HG03280 (cell line): ENCODE results near the gene DHCR7.

Experiments
- ATAC-seq: cut with Tn5 transposase; IDR thresholded peaks from one replicate; pipeline ENCODE4 v1.9.1; 2021; ENCODE audit warnings: mild to moderate bottlenecking, moderate library complexity; ENCODE audit not compliant: unreplicated experiment

DHCR7 gene

DNA sequence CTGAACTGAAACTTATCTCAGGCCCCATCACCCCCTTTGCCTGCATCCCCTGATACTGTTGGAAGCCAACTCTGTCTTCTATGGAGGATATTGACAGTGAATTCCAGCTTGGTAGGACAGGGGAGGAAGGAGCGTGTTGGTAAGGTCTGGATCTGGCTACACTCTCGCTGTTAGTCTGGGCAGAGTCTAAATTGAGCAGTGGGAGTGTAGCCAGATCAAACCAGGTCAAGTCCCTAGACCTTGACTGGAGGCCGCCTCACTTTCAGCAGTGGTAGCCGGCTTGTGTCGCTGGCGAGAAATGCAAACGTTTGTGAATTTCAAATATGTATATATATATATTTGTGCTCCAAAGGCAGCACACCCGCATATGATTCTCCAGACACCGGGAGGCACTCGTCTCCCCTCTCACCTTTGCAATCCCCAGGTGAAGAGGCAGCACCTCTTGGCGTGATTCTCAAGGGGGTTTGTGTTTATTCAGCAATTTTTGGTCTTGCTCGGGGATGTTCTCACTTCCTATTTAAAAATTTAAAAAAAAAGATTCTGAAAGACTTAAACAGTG is 26.7 kb downstream of the DHCR7 start:
- no peak for ATAC-seq

DNA sequence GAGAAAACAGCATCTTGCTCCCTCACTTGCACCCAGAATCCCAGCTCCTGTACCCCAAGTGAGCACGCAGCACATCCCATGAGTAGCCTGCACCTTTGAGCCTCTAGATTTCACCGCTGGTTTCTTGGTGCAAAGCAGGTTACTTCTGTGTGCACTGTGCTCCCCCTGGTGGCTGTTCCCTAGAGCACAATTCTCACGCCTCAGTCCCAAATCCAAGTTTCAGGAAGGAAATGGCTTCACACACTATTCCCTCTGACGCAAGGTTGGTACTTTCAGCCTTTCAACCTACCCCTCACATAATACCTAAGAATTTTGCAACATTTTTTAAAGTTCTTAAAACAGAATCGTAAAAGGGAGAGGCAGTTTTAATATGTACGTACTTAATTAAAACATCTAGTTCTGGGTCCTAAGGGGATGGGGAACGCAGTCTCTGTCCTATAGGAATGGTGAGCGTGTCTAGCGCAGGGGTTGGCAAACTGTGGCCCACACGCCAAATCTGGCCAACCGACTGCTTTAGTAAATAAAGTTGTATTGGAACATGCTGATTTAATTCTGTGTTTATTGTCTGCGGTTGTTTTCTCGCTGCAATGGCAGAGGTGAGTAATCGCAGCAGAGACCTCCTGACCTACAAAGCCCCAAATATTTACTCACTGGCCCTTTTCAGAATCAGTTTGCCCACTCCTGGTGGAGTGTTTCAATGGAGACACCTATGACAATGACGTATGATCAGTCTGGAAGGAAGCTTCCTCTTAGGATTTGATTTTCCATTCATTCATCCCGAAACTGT is 27.5 kb downstream of the DHCR7 start:
- ATAC-seq: no peak

DNA sequence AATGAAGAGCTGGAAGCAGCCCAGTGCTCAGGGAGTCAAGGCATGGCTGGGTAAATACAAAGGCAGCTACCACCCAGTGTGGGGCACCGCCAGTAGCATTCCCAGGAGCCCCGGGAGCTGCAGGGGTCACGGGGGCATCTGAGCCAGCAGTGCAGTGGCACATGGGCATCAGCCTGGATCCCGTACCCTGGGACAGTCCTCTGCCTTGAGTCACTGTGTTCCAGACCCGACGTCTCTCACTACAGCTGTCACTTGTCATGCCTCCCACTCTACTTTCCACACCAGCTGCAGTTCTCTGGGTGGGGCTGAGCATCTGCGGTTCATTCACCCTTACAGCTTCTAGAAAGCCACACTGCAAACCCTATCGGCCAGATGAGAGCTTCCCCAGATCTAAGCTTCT is 29.6 kb downstream of the DHCR7 start:
- ATAC-seq: peak; percentile 87

DNA sequence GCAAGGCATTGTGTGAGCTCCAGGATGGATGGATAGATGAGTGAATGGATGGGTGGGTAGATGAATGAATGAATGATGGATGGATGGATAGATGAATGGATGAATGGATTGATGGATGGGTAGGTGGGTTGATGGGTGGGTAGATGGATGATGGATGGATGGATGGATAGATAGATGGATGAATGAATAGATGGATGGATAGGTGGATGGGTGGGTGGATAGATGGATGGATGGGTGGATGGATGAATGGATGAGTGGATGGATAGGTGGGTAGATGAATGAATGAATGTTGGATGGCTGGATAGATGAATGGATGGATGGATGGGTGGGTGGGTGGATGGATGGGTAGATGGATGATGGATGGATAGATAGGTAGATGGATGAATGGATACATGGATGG is 33.5 kb downstream of the DHCR7 start:
- no peak for ATAC-seq

DNA sequence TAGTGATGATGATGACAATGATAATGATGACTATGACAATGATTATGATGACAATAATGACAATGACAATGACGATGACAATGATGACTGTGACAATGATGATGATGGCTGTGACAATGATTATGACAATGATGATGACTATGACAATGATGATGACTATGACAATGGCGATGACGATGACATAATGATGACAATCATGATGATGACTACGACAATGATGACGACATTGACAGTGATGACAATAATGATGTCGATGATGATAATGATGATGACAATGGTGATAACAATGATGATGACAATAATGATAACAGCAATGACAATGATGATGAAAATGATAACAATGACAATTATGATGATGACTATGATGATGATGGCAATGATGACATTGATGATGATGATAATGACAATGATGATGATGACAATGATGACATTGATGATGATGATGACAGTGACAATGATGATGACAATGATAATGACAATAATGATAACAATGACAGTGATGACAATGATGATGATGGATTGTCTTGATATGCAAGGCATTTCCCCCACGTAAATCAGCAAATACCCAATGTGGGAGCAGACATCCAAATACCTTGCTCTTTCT is 37.7 kb downstream of the DHCR7 start:
- no peak for ATAC-seq

DNA sequence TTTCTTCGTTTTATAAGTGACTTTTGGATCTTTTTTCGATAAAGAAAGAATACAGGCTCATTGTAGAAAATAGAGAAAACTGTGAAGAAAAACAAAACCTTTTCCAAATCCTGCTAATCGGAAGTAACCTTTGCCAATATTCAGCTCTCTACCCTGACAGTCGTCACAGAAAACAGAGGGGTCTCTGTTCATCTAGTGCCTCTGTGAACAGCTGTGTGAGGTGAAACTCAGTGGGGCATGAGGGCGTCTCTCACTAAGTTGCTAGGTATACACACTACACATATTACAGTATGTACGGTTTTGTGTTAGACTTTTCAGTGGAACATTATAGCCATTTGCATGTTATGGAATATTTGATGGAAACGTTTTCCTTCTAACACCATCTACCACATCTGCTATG is 39.4 kb downstream of the DHCR7 start:
- no peak for ATAC-seq

DNA sequence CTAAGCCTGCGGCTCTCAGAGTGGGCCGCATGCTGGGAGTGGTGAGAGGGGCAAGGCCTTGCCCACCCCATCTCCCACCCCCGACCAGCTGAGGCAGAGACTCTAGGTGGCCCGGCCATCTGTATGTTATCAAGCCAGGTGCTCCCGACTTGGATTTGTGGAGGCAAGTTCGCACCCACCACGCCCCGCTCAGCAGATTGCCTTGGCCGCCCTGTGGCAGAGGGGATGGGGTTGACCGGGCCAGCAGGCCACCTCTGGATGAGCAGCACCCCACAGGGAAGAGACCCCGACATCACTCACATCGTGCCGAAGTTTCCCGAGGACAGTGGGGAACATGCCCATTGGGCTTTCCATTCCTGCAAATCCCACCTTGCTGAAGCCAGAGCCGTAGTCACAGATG is 40.8 kb downstream of the DHCR7 start:
- ATAC-seq: no peak

DNA sequence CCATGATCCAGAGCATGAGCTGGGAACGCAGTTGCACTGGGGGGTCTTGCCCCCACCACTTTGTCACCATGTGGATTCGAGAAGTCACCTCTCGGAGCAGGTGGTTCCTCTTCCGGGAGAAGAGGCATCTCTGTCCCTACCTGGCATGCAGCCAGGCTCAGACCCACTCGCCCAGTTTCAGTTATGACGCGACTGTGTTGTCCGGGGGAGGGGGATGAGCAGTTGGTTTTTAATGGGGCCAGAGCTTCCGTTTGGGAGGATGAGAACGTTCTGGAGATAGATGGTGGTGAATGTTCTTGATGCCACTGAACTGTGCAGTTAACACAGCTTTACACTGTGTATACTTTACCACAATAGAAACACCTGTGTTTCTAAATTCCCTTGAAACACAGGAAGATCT is 41.5 kb downstream of the DHCR7 start:
- ATAC-seq: no peak

DNA sequence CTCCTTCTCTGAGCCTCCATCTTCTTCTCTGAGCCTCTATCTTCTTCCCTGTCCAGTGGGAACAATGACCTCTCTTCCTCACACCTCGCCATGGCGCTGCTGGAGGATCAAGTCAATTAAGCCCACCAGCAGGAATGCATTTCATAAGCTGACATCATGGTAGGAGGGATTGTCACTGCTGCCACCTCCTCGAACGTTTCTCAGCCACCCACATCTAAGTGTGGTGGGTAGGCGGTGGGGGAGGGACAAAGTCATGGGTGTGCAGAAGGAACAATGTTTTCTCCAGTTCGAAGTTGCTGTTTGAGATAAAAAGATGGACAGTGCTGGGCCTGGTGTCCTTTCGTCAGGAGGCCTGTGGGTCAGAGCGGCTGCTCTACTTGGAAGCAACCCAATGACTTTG is 44.0 kb downstream of the DHCR7 start:
- ATAC-seq: no peak

DNA sequence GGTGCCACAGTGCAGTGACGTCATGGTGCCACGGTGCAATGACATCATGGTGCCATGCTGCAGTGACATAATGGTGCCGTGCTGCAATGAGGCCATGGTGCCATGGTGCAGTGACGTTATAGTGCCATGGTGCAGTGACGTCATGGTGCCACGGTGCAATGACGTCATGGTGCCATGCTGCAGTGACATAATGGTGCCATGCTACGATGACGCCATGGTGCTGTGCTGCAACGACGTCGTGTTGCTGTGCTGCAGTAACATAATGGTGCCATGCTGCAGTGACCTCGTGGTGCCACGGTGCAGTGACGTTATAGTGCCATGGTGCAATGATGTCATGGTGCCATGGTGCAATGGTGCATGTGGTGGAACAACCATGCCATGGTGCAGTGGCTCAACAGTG is 45.3 kb downstream of the DHCR7 start:
- ATAC-seq: no peak

DNA sequence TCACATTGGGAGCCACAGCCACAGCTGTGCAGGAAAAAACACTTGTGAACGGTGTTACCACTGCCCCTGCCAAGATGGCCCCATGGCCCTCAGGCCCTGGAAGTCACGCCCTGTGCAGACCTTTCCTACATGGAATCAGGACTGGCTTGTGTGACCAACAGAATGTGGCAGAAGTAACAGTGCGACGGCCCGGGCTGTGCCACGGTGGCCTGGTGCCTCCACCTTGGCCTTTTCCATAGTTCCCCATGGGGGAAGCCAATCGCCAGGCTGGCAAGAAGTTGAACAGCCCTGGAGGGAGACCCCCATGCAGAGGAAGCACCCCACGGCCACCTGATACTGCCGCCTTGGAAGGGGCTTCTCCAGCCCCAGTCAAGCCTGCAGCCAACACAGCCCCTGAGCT is 48.0 kb downstream of the DHCR7 start:
- no peak for ATAC-seq

DNA sequence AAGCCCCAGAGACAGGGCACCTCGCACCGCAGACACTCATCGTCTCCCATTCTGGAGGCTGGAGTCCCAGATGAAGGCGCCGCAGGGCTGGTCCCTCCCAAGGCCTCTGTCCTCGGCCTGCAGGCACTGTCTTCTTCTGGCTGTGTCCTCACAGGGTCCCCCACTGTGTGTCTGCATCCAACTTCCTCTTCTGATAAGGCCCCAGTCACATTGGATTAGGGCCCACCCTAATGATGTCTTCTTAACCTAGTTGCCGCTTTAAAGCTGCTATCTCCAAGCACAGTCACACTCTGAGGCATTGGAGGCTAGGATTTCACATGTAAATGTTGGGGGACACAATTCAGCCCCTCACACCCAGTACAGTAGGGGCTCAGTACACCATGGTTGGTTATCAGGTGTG is 48.9 kb downstream of the DHCR7 start:
- ATAC-seq: no peak

DNA sequence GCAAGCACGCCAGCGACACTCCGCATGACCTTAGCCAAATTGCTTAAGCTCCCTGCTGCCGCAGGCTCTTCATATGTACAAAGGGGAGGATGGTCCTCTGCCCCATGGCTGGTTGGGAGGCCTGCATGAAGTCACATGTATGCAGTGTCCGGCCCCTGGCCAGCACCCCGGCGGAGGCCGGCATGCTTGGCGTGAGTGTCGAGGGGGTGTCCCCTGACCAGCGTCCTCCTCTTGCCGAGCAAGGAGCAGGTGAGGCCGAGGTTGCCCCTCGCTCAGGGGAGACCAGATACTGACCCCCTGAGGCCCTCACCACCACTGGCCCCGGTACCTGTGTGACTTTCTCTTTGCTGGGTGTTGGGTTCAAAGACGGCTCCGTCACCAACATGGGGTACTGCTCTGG is 50.2 kb downstream of the DHCR7 start:
- ATAC-seq: no peak

DNA sequence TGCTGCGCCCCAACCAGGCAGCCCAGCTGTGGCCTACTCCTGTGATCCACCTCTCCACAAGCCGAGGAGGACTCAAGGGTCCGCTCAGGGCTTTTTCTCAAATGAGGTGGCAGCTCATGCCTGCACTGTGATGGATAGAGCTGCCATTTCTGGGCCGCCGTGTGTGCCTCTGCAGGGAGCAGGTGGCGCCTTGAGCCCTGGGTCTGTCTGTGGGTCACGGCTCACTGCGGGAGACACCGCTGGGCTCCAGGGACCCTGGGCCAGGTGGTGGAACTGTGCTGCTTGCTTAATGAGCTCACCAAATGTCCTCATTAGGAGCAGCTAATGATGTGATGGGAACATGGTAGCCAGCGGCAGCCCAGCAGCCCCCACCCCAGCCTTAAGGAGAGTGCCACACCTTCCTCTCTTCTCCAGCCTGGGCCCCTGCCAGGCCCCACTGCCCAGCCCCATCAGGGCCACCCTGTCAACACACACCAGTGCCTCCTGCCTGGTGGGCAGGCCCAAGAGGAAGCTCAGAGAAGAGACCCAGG is 50.8 kb downstream of the DHCR7 start:
- ATAC-seq: no peak

DNA sequence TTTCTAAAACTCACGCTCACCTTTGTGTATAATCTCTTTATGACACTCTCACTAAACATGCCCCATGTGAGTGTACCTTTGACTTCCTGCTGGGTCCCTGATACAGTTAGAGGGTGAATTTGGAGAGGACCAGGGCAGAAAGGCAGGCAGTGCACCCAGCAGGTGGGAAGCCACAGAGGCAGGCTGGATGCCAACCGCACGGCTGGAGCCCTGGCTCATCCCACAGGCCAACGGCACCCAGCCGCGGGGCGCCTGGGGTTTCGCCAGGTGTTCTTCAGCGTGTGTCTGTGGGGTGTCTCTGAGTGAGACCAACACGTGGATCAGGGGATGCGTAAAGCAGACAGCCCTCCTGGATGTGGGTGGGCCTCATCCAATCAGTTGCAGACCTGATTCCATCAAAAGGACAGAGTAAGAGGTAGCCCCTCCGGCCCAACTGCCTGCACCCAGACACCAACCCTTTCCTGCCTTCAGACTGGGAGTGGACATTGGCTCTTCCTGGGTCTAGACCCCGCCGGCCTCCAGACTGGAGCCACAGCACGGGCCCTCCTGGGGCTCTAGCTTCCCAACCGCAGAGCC is 51.6 kb downstream of the DHCR7 start:
- ATAC-seq: no peak

DNA sequence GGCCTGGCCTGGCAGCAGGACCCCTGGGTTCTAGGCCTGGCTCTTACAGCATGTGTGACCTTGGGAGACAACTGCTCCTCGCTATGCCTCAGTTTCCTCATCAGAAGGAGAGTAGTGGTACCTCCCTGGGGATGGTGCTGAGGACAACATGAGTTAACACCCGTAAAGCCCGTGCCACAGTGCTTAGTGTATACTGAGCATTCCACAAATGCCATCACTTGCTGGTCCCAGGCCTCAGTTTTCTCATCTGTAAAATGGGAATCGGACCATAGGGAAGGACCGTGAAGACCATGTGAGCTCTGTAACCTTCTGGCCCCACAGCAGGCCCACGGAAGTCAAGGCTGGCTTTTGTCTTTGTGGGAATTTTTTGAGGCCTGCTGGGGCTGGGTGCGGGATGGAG is 52.4 kb downstream of the DHCR7 start:
- ATAC-seq: no peak

DNA sequence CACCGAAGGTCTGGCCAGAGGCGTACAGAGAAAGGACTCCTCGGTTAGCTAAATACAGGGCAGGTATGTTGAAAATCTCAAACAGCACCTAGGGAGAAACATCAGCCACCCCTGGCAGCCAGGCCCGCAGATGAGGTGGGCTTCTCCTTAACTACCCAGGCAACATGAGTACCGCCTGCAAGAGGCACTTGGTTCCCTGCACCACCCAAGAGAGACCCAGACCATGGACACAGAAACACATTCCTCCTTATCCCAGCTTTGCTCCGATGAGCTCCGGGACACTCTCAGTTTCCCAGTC is 53.0 kb downstream of the DHCR7 start:
- no peak for ATAC-seq

DNA sequence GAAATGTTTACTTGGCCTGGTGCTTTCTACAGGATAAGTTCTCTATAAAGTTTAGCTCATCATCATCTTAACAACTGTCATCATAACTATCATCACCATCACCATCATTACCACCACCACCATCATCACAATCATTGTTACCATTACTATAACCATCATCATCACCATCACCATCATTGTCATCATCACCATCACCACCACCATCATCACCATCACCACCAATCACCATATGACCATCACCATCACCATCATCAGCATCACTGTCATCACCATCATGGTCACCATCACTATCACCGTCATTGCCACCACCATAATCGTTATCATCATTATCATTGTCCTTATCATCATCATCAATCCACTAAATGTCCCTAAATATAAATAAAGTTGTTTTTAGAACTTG is 54.9 kb downstream of the DHCR7 start:
- no peak for ATAC-seq

DNA sequence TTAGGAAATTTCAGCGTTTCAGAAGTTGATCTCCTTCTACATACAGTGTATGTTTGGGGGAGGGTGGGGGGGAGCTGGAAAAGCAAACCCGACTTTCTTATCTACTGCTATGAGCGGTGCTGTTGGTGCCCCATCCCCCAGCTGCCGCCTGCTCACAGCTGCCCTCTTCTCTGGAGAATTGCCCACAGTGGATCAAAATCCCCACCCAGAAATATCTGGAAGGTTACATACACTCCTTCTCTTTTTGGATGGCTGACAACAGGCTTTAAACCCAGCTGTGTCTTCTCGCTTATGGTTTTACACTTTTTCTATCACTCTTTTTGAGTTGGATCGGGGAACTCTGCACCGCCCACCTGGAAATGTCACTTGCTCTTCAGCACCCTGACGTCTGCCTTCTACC is 56.4 kb downstream of the DHCR7 start:
- ATAC-seq: no peak

DNA sequence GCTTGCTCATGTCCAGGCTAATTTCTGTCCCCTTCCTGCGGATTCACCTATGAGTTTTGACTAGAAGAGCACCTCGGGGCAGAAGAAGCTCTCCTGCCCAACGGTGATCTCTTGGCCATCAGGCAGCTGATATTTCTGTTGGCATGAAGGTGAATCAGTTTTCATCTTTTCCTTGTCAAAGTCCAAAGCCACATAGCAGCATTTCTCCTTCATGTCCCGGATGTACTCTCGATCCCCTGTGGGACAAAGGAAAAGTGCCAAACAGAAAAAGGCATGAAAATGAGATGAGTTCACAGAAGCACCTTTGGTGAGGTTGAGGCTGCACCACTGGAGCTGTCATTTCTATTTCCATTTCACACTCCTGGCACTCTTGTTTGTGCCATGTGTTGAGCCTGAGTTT is 56.8 kb downstream of the DHCR7 start:
- no peak for ATAC-seq

DNA sequence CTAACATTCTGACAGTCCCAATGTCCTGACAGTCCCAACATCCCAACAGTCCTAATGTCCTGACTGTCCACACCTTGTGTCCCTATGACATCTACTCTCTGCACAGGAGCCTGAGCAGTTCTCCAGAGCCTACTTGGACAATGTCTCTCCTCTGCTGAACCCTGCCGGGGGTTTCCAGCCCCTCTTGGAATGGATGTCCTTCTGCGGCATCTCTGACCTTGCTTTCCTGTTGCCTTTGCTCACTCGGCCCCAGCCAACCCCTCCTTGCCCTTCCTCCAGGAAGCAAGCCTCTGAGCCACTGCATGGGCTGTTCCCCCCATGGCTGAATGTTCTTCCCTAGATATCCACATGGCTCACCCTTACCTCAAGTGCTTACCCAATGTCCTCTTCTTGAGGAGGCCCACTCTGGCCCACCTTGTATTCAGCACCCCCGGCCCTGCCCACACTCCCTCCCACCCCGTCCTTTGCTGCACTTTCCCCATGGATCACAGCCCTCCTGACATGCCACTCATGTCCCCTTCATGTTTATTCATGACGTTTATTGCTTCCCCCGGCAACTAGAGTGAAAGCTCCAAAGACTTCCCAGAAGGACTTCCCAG is 59.5 kb downstream of the DHCR7 start:
- no peak for ATAC-seq
